ENCODE data around the gene BTBD17. TPM values are rescaled to one million over a fixed set of nuclear protein-coding genes. Genes with fewer than 3 reads are reported as not detected.

Gene BTBD17
- total RNA-seq, 2 experiments from 2014 or later: not detected

GRCh38 chr17:74385201-74385600, 23.5 kb upstream of the BTBD17 start:
- DNase-seq (no peak), ATAC-seq (no peak)
- peaks cover 4% of the 10 kb centered on the region for H3K4me1 Mint-ChIP-seq (ENCODE audit: low read depth)
- H3K27ac Mint-ChIP-seq: no peak overlapping the region
- ChIA-PET CTCF (interaction anchor here (1.3 to 2.4 kb wide), 2 partner anchors 17 to 70 kb away, joined by 3 to 11 read pairs; partner anchors contain the start of gene GPR142), POLR2A (no interaction called here)
- no peaks in the 10 kb centered on the region for H3K36me3 Mint-ChIP-seq (ENCODE audit: low read depth)
- no peaks in the 10 kb centered on the region for H3K9me3 Mint-ChIP-seq (ENCODE audit: insufficient read depth)
- H3K4me3 Mint-ChIP-seq: no peak overlapping the region
- H3K27me3 Mint-ChIP-seq (ENCODE audit: low read depth): peaks cover 5% of the 10 kb centered on the region

- ChIA-PET CTCF (no interaction called here), POLR2A (no interaction called here)
- no peaks in the 10 kb centered on the region for H3K36me3 Mint-ChIP-seq (ENCODE audit: low read depth)
- H3K27ac Mint-ChIP-seq: no peak overlapping the region
- peaks cover 5% of the 10 kb centered on the region for H3K27me3 Mint-ChIP-seq (ENCODE audit: low read depth)
- ATAC-seq: no peak
- H3K4me1 Mint-ChIP-seq (ENCODE audit: low read depth): peaks cover 13% of the 10 kb centered on the region
- no peak for DNase-seq
- H3K9me3 Mint-ChIP-seq (ENCODE audit: insufficient read depth): no peaks in the 10 kb centered on the region
- H3K4me3 Mint-ChIP-seq: no peak overlapping the region
Measured at GRCh38 chr17:74383141-74383540, 21.5 kb upstream of the BTBD17 start.

- ATAC-seq (no peak), DNase-seq (no peak)
- Mint-ChIP-seq H3K27ac (no peak overlapping the region), H3K9me3 (ENCODE audit: insufficient read depth) (no peaks in the 10 kb centered on the region), H3K4me1 (ENCODE audit: low read depth) (peaks cover 13% of the 10 kb centered on the region), H3K27me3 (ENCODE audit: low read depth) (peaks cover 6% of the 10 kb centered on the region), H3K36me3 (ENCODE audit: low read depth) (no peaks in the 10 kb centered on the region), H3K4me3 (no peak overlapping the region)
- ChIA-PET POLR2A (interaction anchor here (0.6 to 1.5 kb wide), 2 partner anchors 27 to 76 kb away, joined by 5 to 6 read pairs; no protein-coding TSS in a partner anchor), CTCF (interaction anchor here (0.7 to 4.8 kb wide), 6 partner anchors 13 to 152 kb away, joined by 3 to 68 read pairs (median 34); partner anchors contain the start of gene GPR142)
Measured at GRCh38 chr17:74380959-74381808, 19.5 kb upstream of the BTBD17 start.

GRCh38 chr17:74380086-74380958, 18.7 kb upstream of the BTBD17 start:
- H3K36me3 Mint-ChIP-seq (ENCODE audit: low read depth): no peaks in the 10 kb centered on the region
- no peak overlapping the region for H3K4me3 Mint-ChIP-seq
- ATAC-seq: no peak
- ChIA-PET POLR2A (interaction anchor here (0.6 to 1.5 kb wide), 2 partner anchors 28 to 77 kb away, joined by 5 to 6 read pairs; no protein-coding TSS in a partner anchor), CTCF (interaction anchor here (0.7 to 4.8 kb wide), 11 partner anchors 12 to 176 kb away, joined by 3 to 68 read pairs (median 10); partner anchors contain the start of gene GPR142)
- H3K27me3 Mint-ChIP-seq (ENCODE audit: low read depth): peaks cover 8% of the 10 kb centered on the region
- no peaks in the 10 kb centered on the region for H3K9me3 Mint-ChIP-seq (ENCODE audit: insufficient read depth)
- DNase-seq: no peak
- peaks cover 13% of the 10 kb centered on the region for H3K4me1 Mint-ChIP-seq (ENCODE audit: low read depth)
- H3K27ac Mint-ChIP-seq: no peak overlapping the region

GRCh38 chr17:74379495-74380085, 17.9 kb upstream of the BTBD17 start:
- DNase-seq (peak; percentile 92), ATAC-seq (peak; percentile 92)
- ChIA-PET CTCF (interaction anchor here (0.6 to 4.8 kb wide), 36 partner anchors 11 to 400 kb away, joined by 3 to 68 read pairs (median 5); partner anchors contain the start of genes CD300C, CD300LB, GPR142 and RAB37), POLR2A (no interaction called here)
- Mint-ChIP-seq H3K4me1 (ENCODE audit: low read depth) (peaks cover 13% of the 10 kb centered on the region), H3K27ac (no peak overlapping the region), H3K27me3 (ENCODE audit: low read depth) (peaks cover 8% of the 10 kb centered on the region), H3K9me3 (ENCODE audit: insufficient read depth) (no peaks in the 10 kb centered on the region), H3K36me3 (ENCODE audit: low read depth) (no peaks in the 10 kb centered on the region), H3K4me3 (no peak overlapping the region)

GRCh38 chr17:74374858-74375257, 13.2 kb upstream of the BTBD17 start:
- ChIA-PET POLR2A (no interaction called here), CTCF (interaction anchor here (2.2 kb wide), 1 partner anchor 83 kb away, joined by 6 read pairs; no protein-coding TSS in a partner anchor)

GRCh38 chr17:74373838-74374606, 12.4 kb upstream of the BTBD17 start:
- Mint-ChIP-seq H3K27ac (no peak overlapping the region), H3K27me3 (ENCODE audit: low read depth) (peaks cover 8% of the 10 kb centered on the region), H3K9me3 (ENCODE audit: insufficient read depth) (no peaks in the 10 kb centered on the region), H3K36me3 (ENCODE audit: low read depth) (no peaks in the 10 kb centered on the region), H3K4me1 (ENCODE audit: low read depth) (peaks cover 6% of the 10 kb centered on the region), H3K4me3 (no peak overlapping the region)
- DNase-seq (no peak), ATAC-seq (no peak)
- ChIA-PET CTCF (interaction anchor here (1.1 kb wide), 1 partner anchor 158 kb away, joined by 4 read pairs; no protein-coding TSS in a partner anchor), POLR2A (no interaction called here)

More at GRCh38 chr17:74374858-74375257, 13.2 kb upstream of the BTBD17 start:
- no peaks in the 10 kb centered on the region for H3K9me3 Mint-ChIP-seq (ENCODE audit: insufficient read depth)
- H3K27me3 Mint-ChIP-seq (ENCODE audit: low read depth): peaks cover 4% of the 10 kb centered on the region
- no peak overlapping the region for H3K4me3 Mint-ChIP-seq
- peaks cover 6% of the 10 kb centered on the region for H3K4me1 Mint-ChIP-seq (ENCODE audit: low read depth)
- DNase-seq: no peak
- H3K36me3 Mint-ChIP-seq (ENCODE audit: low read depth): no peaks in the 10 kb centered on the region
- ATAC-seq: no peak
- no peak overlapping the region for H3K27ac Mint-ChIP-seq

- no peak overlapping the region for H3K27ac Mint-ChIP-seq
- peaks cover 15% of the 10 kb centered on the region for H3K4me1 Mint-ChIP-seq (ENCODE audit: low read depth)
- H3K9me3 Mint-ChIP-seq (ENCODE audit: insufficient read depth): no peaks in the 10 kb centered on the region
- peaks cover 10% of the 10 kb centered on the region for H3K27me3 Mint-ChIP-seq (ENCODE audit: low read depth)
- no peaks in the 10 kb centered on the region for H3K36me3 Mint-ChIP-seq (ENCODE audit: low read depth)
- DNase-seq (no peak), ATAC-seq (no peak)
- POLR2A ChIA-PET: no interaction called here
- H3K4me3 Mint-ChIP-seq: no peak overlapping the region
- CTCF ChIA-PET: interaction anchor here (0.6 kb wide), 1 partner anchor 601 kb away, joined by 3 read pairs; no protein-coding TSS in a partner anchor
Measured at GRCh38 chr17:74372426-74372825, 10.8 kb upstream of the BTBD17 start.

- CTCF ChIA-PET: no interaction called here
- ATAC-seq (no peak), DNase-seq (no peak)
- no peaks in the 10 kb centered on the region for H3K9me3 Mint-ChIP-seq (ENCODE audit: insufficient read depth)
- no peaks in the 10 kb centered on the region for H3K36me3 Mint-ChIP-seq (ENCODE audit: low read depth)
- H3K4me3 Mint-ChIP-seq: no peak overlapping the region
- POLR2A ChIA-PET: no interaction called here
- peaks cover 10% of the 10 kb centered on the region for H3K27me3 Mint-ChIP-seq (ENCODE audit: low read depth)
- H3K4me1 Mint-ChIP-seq (ENCODE audit: low read depth): peaks cover 15% of the 10 kb centered on the region
- no peak overlapping the region for H3K27ac Mint-ChIP-seq
Measured at GRCh38 chr17:74371653-74372147, 10.0 kb upstream of the BTBD17 start.

GRCh38 chr17:74369665-74370490, 8.2 kb upstream of the BTBD17 start:
- CTCF ChIA-PET: interaction anchor here (0.8 to 5.7 kb wide), 17 partner anchors 9 to 233 kb away, joined by 3 to 58 read pairs (median 11); no protein-coding TSS in a partner anchor
- ATAC-seq: no peak
- no peak overlapping the region for H3K27ac Mint-ChIP-seq

More at GRCh38 chr17:74369665-74370490, 8.2 kb upstream of the BTBD17 start:
- POLR2A ChIA-PET: interaction anchor here (0.9 kb wide), 1 partner anchor 23 kb away, joined by 3 read pairs; no protein-coding TSS in a partner anchor
- no peak overlapping the region for H3K4me3 Mint-ChIP-seq
- no peaks in the 10 kb centered on the region for H3K36me3 Mint-ChIP-seq (ENCODE audit: low read depth)
- H3K27me3 Mint-ChIP-seq (ENCODE audit: low read depth): peaks cover 7% of the 10 kb centered on the region
- DNase-seq: no peak
- peaks cover 15% of the 10 kb centered on the region for H3K4me1 Mint-ChIP-seq (ENCODE audit: low read depth)
- no peaks in the 10 kb centered on the region for H3K9me3 Mint-ChIP-seq (ENCODE audit: insufficient read depth)

Data from activated CD8-positive, alpha-beta T cell treated with anti-CD3 and anti-CD28 coated beads, Interleukin-2, amount 10 ng/mL, durations not matched to agents 7 days and 5 days (primary cell).